GM23338 (cell line): ENCODE results near the gene TPGS1. TPM values are rescaled to one million over a fixed set of nuclear protein-coding genes. Genes with fewer than 3 reads are reported as not detected.

Source experiments
- ATAC-seq: fragments of 200-7000 bp; cut with Tn5 transposase; 3 replicates; pipeline ENCODE4 v1.9.1; 2020
- DNase-seq: peaks from one replicate; pipeline ENCODE4 v3.0.0-alpha.2; 2015; ENCODE audit warnings: low spot score
- H2AFZ ChIP-seq: fragments of 200-600 bp; sonication (generic); 2 replicates; pipeline ENCODE4 v1.8.0; 2016; ENCODE audit warnings: antibody characterized with exemption, mild to moderate bottlenecking, moderate library complexity
- H3F3A ChIP-seq: fragments of 200-600 bp; sonication (generic); replicated peaks from 2 replicates; pipeline ENCODE4 v1.8.0; 2017; ENCODE audit warnings: antibody characterized with exemption, mixed run types, low read depth
- H3K27ac ChIP-seq: fragments of 200-600 bp; sonication (generic); 2 replicates; pipeline ENCODE4 v1.6.1; 2016; ENCODE audit warnings: low read depth
- H3K27me3 ChIP-seq: fragments of 200-600 bp; sonication (generic); 2 replicates; pipeline ENCODE4 v1.8.0; 2016; ENCODE audit warnings: mild to moderate bottlenecking, mixed run types, moderate library complexity; ENCODE audit not compliant: insufficient read depth
- H3K36me3 ChIP-seq: fragments of 200-600 bp; sonication (generic); 2 replicates; pipeline ENCODE4 v1.8.0; 2016; ENCODE audit warnings: mild to moderate bottlenecking; ENCODE audit not compliant: insufficient read depth
- H3K4me1 ChIP-seq: fragments of 200-600 bp; sonication (generic); 2 replicates; pipeline ENCODE4 v1.8.0; 2016; ENCODE audit warnings: mild to moderate bottlenecking, moderate library complexity; ENCODE audit not compliant: insufficient read depth
- H3K4me2 ChIP-seq: fragments of 200-600 bp; sonication (generic); 2 replicates; pipeline ENCODE4 v1.7.1; 2017; ENCODE audit warnings: mixed run types
- H3K4me3 ChIP-seq: fragments of 200-600 bp; sonication (generic); 2 replicates; pipeline ENCODE4 v1.6.1; 2016; ENCODE audit warnings: mixed run types
- H3K79me2 ChIP-seq: fragments of 200-600 bp; sonication (generic); replicated peaks from 2 replicates; pipeline ENCODE4 v1.8.0; 2017; ENCODE audit warnings: mild to moderate bottlenecking; ENCODE audit not compliant: insufficient read depth
- H3K9me2 ChIP-seq: fragments of 200-600 bp; sonication (generic); 2 replicates; pipeline ENCODE4 v1.8.0; 2017; ENCODE audit not compliant: insufficient read depth
- H4K20me1 ChIP-seq: fragments of 200-600 bp; sonication (generic); replicated peaks from 2 replicates; pipeline ENCODE4 v1.8.0; 2017; ENCODE audit warnings: mild to moderate bottlenecking; ENCODE audit not compliant: insufficient read depth
- H3K27ac Mint-ChIP-seq: 2 replicates; pipeline ENCODE4 v1.8.0; 2020; ENCODE audit warnings: inconsistent platforms, mild to moderate bottlenecking, moderate library complexity, mixed read lengths
- H3K27me3 Mint-ChIP-seq: 3 replicates; pipeline ENCODE4 v1.8.0; 2022; ENCODE audit warnings: low read depth, mild to moderate bottlenecking, moderate library complexity, mixed read lengths, inconsistent platforms; ENCODE audit not compliant: insufficient read depth, poor library complexity
- H3K36me3 Mint-ChIP-seq: 3 replicates; pipeline ENCODE4 v1.8.0; 2021; ENCODE audit warnings: low read depth, mild to moderate bottlenecking, inconsistent platforms, moderate library complexity, mixed read lengths
- H3K4me1 Mint-ChIP-seq: 3 replicates; pipeline ENCODE4 v1.8.0; 2020; ENCODE audit warnings: mild to moderate bottlenecking, inconsistent platforms, mixed read lengths
- H3K4me3 Mint-ChIP-seq: 3 replicates; pipeline ENCODE4 v1.8.0; 2021; ENCODE audit warnings: moderate library complexity, mild to moderate bottlenecking, inconsistent platforms, mixed read lengths
- H3K9me3 Mint-ChIP-seq: 3 replicates; pipeline ENCODE4 v1.8.0; 2020; ENCODE audit warnings: moderate library complexity, mild to moderate bottlenecking, inconsistent platforms, mixed read lengths
- CREB1 ChIP-seq: fragments of 250-450 bp; sonication (Bioruptor Pico); IDR thresholded peaks from 2 replicates; pipeline ENCODE4 v1.5.0; 2020; ENCODE audit warnings: low read depth, mild to moderate bottlenecking, moderate library complexity
- EZH2 ChIP-seq: fragments of 200-600 bp; sonication (generic); IDR thresholded peaks from one replicate; pipeline ENCODE4 v1.8.0; 2017; ENCODE audit warnings: antibody characterized with exemption, mild to moderate bottlenecking, low read depth; ENCODE audit not compliant: unreplicated experiment
- JUNB ChIP-seq: IDR thresholded peaks from one replicate; pipeline ENCODE4 v1.6.1; 2016; ENCODE audit warnings: antibody characterized with exemption; ENCODE audit not compliant: unreplicated experiment
- POLR2AphosphoS5 ChIP-seq: IDR thresholded peaks from 2 replicates; pipeline ENCODE4 v1.6.1; 2016; ENCODE audit warnings: antibody characterized with exemption, low read depth
- REST ChIP-seq: IDR thresholded peaks from one replicate; pipeline ENCODE4 v1.6.1; 2018; ENCODE audit warnings: antibody characterized with exemption; ENCODE audit not compliant: unreplicated experiment
- STAT1 ChIP-seq: IDR thresholded peaks from one replicate; pipeline ENCODE4 v1.6.1; 2016; ENCODE audit warnings: antibody characterized with exemption; ENCODE audit not compliant: unreplicated experiment
- ZNF114 ChIP-seq: fragments of 250-450 bp; sonication (Bioruptor Pico); IDR thresholded peaks from 2 replicates; pipeline ENCODE4 v1.5.0; 2020; ENCODE audit warnings: mild to moderate bottlenecking, moderate library complexity
- ZNF331 ChIP-seq: fragments of 250-450 bp; sonication (Bioruptor Pico); IDR thresholded peaks from 2 replicates; pipeline ENCODE4 v1.5.0; 2020; ENCODE audit warnings: low read depth, mild to moderate bottlenecking, moderate library complexity
- polyA plus RNA-seq: library from polyadenylated mRNA; unstranded; fragments of >200 nt; fragmentation: Nextera tagmentation; extraction: Ambion mirVana; gene quantifications from 2 replicates; pipeline ENCODE4 v1.2.1, GENCODE V29; 2016
- total RNA-seq: library from RNA; depleted of rRNA; stranded (reverse); fragments of >200 nt; shearing (Covaris generic); gene quantifications from 2 replicates; pipeline ENCODE4 v1.2.3, GENCODE V29; 2014

Gene TPGS1
- total and polyA plus RNA-seq, 2 experiments from 2014 or later, result 11.9 to 38.4 TPM

- Mint-ChIP-seq H3K4me3 (no peak overlapping the region), H3K36me3 (no peaks in the 10 kb centered on the region), H3K4me1 (peaks cover 5% of the 10 kb centered on the region; the same call in 2 of the 3 replicates), H3K27me3 (peaks cover 28% of the 10 kb centered on the region), H3K9me3 (peaks cover 4% of the 10 kb centered on the region), H3K27ac (no peak overlapping the region)
- DNase-seq (no peak), ATAC-seq (no peak)
- H3F3A ChIP-seq, result 0 out of 2 replicates have a peak, but pooled peaks cover 4% of the 10 kb centered on the region
- no peak overlapping the region for H3K4me2 ChIP-seq
- H3K4me3 ChIP-seq, result no peak overlapping the region
- no peak overlapping the region for H2AFZ ChIP-seq
- no peak overlapping the region for H3K27ac ChIP-seq
- H3K79me2 ChIP-seq, result no peaks in the 10 kb centered on the region
- H3K36me3 ChIP-seq, result no peaks in the 10 kb centered on the region
- no peaks in the 10 kb centered on the region for H4K20me1 ChIP-seq
- TF ChIP-seq REST, result no peak
- TF ChIP-seq JUNB, result no peak
- TF ChIP-seq EZH2, result no peak
- no peak for TF ChIP-seq POLR2AphosphoS5
- TF ChIP-seq STAT1, result no peak
- H3K9me2 ChIP-seq, result no peaks in the 10 kb centered on the region
- peaks cover 33% of the 10 kb centered on the region for H3K27me3 ChIP-seq
- H3K4me1 ChIP-seq, result no peaks in the 10 kb centered on the region; the same call in 1 of the 2 replicates
These were observed 43.7 kb upstream of the TPGS1 start for GRCh38 chr19:463483-464207.

GRCh38 chr19:464208-464545 is 43.1 kb upstream of the TPGS1 start:
- no peaks in the 10 kb centered on the region for H3K79me2 ChIP-seq
- Mint-ChIP-seq H3K27me3 (peaks cover 28% of the 10 kb centered on the region), H3K4me1 (peaks cover 5% of the 10 kb centered on the region; the same call in 2 of the 3 replicates), H3K9me3 (peaks cover 4% of the 10 kb centered on the region), H3K36me3 (no peaks in the 10 kb centered on the region), H3K4me3 (no peak overlapping the region), H3K27ac (no peak overlapping the region)
- H3K4me2 ChIP-seq, result no peak overlapping the region
- TF ChIP-seq JUNB (no peak), CREB1 (CRISPR knock-in tag) (no peak), REST (no peak), ZNF331 (CRISPR knock-in tag) (no peak), ZNF114 (CRISPR knock-in tag) (no peak), POLR2AphosphoS5 (no peak)
- H3K4me1 ChIP-seq, result no peaks in the 10 kb centered on the region; the same call in 1 of the 2 replicates
- DNase-seq (no peak), ATAC-seq (no peak)
- H3F3A ChIP-seq, result 0 out of 2 replicates have a peak, but pooled peaks cover 4% of the 10 kb centered on the region
- H3K27ac ChIP-seq, result no peak overlapping the region
- no peak overlapping the region for H2AFZ ChIP-seq
- no peak overlapping the region for H3K4me3 ChIP-seq
- peaks cover 29% of the 10 kb centered on the region for H3K27me3 ChIP-seq
- no peaks in the 10 kb centered on the region for H3K36me3 ChIP-seq
- no peaks in the 10 kb centered on the region for H3K9me2 ChIP-seq
- no peaks in the 10 kb centered on the region for H4K20me1 ChIP-seq
